ENCODE measurements around the gene SLC22A3. TPM values are rescaled to one million over a fixed set of nuclear protein-coding genes. Genes with fewer than 3 reads are reported as not detected.

The SLC22A3 gene
- total and polyA plus RNA-seq, 8 donors = 16.1 to 42.9 (median 32.0) TPM

DNA sequence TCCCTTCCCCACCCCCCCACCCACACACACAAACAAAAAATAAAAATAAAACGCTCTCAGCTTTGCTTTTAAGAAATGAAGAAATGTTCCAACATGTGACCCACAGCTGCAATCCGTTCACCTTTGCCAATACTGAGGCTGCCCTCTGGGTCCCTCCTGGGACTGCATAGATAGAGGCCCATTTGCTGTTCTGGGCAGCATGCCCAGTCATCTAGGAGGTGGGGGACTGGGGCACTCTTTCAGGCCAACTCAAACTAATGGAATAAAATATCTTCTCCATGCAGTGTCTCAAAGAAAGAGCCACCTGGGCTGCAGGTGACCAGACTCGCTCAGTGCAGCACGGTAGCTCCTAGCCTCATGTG lies 79.9 kb downstream of the SLC22A3 start:
- ATAC-seq (no peak), DNase-seq (peak in 1 of 4 donors; percentile 67)
- H3K27ac ChIP-seq = no peak overlapping the region
- H3K4me3 ChIP-seq = no peak overlapping the region
- intact Hi-C loops (cut with DNase I) = no loop called here
- H3K27me3 ChIP-seq = no peaks in the 10 kb centered on the region
- no peaks in the 10 kb centered on the region for H3K36me3 ChIP-seq
- no peaks in the 10 kb centered on the region for H3K9me3 ChIP-seq
- no peaks in the 10 kb centered on the region for H3K4me1 ChIP-seq
- TF ChIP-seq, protein P1, sequence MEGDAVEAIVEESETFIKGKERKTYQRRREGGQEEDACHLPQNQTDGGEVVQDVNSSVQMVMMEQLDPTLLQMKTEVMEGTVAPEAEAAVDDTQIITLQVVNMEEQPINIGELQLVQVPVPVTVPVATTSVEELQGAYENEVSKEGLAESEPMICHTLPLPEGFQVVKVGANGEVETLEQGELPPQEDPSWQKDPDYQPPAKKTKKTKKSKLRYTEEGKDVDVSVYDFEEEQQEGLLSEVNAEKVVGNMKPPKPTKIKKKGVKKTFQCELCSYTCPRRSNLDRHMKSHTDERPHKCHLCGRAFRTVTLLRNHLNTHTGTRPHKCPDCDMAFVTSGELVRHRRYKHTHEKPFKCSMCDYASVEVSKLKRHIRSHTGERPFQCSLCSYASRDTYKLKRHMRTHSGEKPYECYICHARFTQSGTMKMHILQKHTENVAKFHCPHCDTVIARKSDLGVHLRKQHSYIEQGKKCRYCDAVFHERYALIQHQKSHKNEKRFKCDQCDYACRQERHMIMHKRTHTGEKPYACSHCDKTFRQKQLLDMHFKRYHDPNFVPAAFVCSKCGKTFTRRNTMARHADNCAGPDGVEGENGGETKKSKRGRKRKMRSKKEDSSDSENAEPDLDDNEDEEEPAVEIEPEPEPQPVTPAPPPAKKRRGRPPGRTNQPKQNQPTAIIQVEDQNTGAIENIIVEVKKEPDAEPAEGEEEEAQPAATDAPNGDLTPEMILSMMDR (IDR thresholded peaks at IDR 0.05) = no peak

DNA sequence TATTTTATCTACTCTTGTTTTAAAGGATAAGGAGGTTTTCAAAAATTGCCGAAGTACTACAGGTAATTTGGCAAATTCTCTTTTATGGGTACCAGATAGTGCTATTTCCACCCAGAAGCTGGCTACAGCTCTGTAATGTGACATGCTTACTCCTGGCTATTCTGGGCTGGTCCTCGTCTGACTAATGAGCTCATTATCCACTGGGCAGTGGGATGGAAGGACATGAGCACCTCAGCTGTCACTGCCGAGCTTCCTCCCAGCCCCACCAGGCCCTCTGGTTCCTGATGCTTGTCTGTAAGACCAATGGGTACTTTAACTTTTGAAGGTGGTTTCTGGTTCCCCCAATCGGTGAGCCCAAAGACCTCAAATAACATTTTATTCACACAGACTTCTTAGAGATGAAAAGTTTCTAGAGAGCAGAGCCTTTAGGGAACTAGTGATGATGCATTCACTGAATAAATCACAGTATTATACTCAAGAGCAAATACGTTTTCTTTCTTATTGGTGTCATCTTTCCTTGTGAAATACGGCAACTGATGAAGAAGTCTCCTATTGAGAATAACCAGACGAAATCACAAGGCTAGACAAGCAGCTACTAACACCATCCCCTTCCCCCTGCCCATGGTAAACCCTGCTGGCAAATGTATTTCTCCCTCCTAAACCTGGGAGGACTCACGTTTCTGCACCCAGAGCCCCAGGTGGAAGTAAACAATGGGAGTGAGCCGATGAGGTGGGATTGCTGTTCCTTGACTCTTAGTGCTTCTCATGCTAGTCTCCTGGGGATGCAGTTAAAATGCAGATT lies 80.8 kb downstream of the SLC22A3 start:
- ATAC-seq (no peak), DNase-seq (no peak)
- Histone ChIP-seq H3K4me3 (no peak overlapping the region), H3K9me3 (no peaks in the 10 kb centered on the region), H3K36me3 (no peaks in the 10 kb centered on the region), H3K27ac (no peak overlapping the region), H3K4me1 (no peaks in the 10 kb centered on the region), H3K27me3 (no peaks in the 10 kb centered on the region)
- TF ChIP-seq, protein P1 (IDR thresholded peaks at IDR 0.05) = no peak
- intact Hi-C loops (cut with DNase I) = no loop called here

DNA sequence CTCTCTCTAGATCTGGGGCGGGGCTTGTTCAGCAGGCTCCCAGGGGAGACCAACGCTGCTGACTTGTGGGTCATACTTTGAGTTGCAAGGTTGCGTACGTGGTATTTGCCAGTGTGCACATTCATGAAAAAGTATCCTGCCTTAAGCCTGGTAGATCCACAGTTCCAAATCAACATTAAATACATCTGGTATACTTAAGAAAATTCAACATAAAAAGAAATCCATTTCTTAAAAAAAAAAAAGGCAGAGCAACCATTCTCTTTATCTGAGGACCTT lies 81.4 kb downstream of the SLC22A3 start:
- TF ChIP-seq, protein P1 (IDR thresholded peaks at IDR 0.05) = no peak
- ATAC-seq = no peak
- no peaks in the 10 kb centered on the region for H3K9me3 ChIP-seq
- H3K27ac ChIP-seq = no peak overlapping the region
- intact Hi-C loops (cut with DNase I) = no loop called here
- no peak for DNase-seq
- no peaks in the 10 kb centered on the region for H3K27me3 ChIP-seq
- no peaks in the 10 kb centered on the region for H3K4me1 ChIP-seq
- H3K36me3 ChIP-seq = no peaks in the 10 kb centered on the region
- no peak overlapping the region for H3K4me3 ChIP-seq

DNA sequence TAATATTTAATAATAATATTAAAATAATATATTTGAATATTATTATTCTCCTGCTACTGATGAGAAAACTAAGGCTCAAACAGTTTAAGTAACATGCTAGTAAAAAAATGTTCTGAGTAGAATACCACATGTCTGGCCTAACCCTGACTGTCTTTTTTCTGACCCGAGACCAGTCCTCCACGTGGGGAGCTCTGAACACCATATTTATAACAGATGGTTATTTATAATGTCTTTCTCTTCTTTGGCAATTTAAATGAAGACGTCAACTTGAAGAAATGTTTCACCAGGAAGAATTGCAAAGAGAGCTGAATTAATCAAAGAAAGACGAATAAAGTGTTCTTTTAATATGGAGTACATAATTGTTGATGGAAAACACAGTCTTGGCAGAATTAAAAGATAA lies 82.0 kb downstream of the SLC22A3 start:
- Histone ChIP-seq H3K9me3 (no peaks in the 10 kb centered on the region), H3K36me3 (no peaks in the 10 kb centered on the region), H3K4me1 (no peaks in the 10 kb centered on the region), H3K27me3 (no peaks in the 10 kb centered on the region), H3K4me3 (no peak overlapping the region), H3K27ac (peak overlapping the region in 1 of 2 donors; percentile 40)
- intact Hi-C loops (cut with DNase I) = no loop called here
- TF ChIP-seq, protein P1 (IDR thresholded peaks at IDR 0.05) = no peak
- ATAC-seq = peak; percentile 32
- no peak for DNase-seq

DNA sequence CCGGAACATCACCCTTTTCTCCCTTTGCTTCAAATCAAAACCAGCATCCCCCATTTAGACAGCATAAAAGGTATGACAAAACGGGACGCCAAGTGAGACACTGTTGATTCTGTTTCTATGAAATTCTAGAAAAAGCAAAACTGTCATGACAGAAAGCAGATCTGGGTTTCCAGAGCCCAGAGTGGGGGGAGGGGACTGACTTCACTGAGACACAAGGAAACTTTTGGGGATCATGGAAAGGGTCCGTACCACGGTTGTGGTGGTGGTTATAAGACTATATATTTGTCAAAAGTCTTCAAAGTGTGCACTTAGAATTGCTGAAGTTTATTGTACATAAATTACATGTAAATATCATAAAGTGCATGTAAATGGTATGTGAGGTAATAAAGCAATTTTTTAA lies 82.6 kb downstream of the SLC22A3 start:
- H3K27me3 ChIP-seq = peaks cover 0 to 2% of the 10 kb centered on the region in 2 donors
- no peak overlapping the region for H3K4me3 ChIP-seq
- peak overlapping the region in 1 of 2 donors; percentile 40 for H3K27ac ChIP-seq
- no peaks in the 10 kb centered on the region for H3K36me3 ChIP-seq
- TF ChIP-seq, protein P1 (IDR thresholded peaks at IDR 0.05) = no peak
- peak in 1 of 4 donors; percentile 33 for DNase-seq
- intact Hi-C loops (cut with DNase I) = no loop called here
- no peaks in the 10 kb centered on the region for H3K4me1 ChIP-seq
- ATAC-seq = no peak
- no peaks in the 10 kb centered on the region for H3K9me3 ChIP-seq

All from left lung (tissue), 10 donors.